Left kidney (tissue), 2 donors: ENCODE measurements around the gene CFAP46. TPM values are rescaled to one million over a fixed set of nuclear protein-coding genes. Genes with fewer than 3 reads are reported as not detected.

Source experiments
- DNase-seq: peaks from one replicate; pipeline ENCODE4 v3.0.0-alpha.2; 2013
- polyA plus RNA-seq: library from polyadenylated mRNA; unstranded; fragments of 120-200 nt; gene quantifications from one replicate; pipeline ENCODE4 v1.2.1, GENCODE V29; 2013; ENCODE audit not compliant: insufficient read length

CFAP46 gene
- polyA plus RNA-seq, 1 donor = 7.4 TPM

- DNase-seq = no peak
These were observed 172.0 kb downstream of the CFAP46 start for GRCh38 chr10:132770061-132771021.

- no peak for DNase-seq
These were observed 173.8 kb downstream of the CFAP46 start for GRCh38 chr10:132768346-132769248.

GRCh38 chr10:132766291-132766690, 176.1 kb downstream of the CFAP46 start:
- DNase-seq = no peak

GRCh38 chr10:132765435-132765834, 176.9 kb downstream of the CFAP46 start:
- DNase-seq = no peak

GRCh38 chr10:132764108-132764507, 178.3 kb downstream of the CFAP46 start:
- no peak for DNase-seq

- DNase-seq = no peak
These were observed 178.8 kb downstream of the CFAP46 start for GRCh38 chr10:132763545-132763944.

GRCh38 chr10:132762267-132762666, 180.1 kb downstream of the CFAP46 start:
- no peak for DNase-seq

- DNase-seq = no peak
These were observed 180.8 kb downstream of the CFAP46 start for GRCh38 chr10:132761395-132762060.

- no peak for DNase-seq
These were observed 183.5 kb downstream of the CFAP46 start for GRCh38 chr10:132758865-132759264.

Other genes with a start within 250 kb of the CFAP46 start
- gene NKX6-2, start 156.4 kb downstream of the CFAP46 start, polyA plus RNA-seq = 7.3 TPM
- 1.7 TPM for gene ADGRA1, start 145.4 kb upstream of the CFAP46 start, polyA plus RNA-seq
- gene KNDC1, start 217.6 kb upstream of the CFAP46 start, polyA plus RNA-seq = 8.3 TPM